Endodermal cell (in vitro differentiated cells): ENCODE results near the gene ARR3. TPM values are rescaled to one million over a fixed set of nuclear protein-coding genes. Genes with fewer than 3 reads are reported as not detected.

Source experiments
- DNase-seq: peaks from one replicate; pipeline ENCODE4 v3.0.0-alpha.2; 2017
- H3K27ac ChIP-seq: 2 replicates; pipeline ENCODE4 v1.5.1; 2013; ENCODE audit warnings: mild to moderate bottlenecking, low read depth, low read length, moderate library complexity
- H3K27me3 ChIP-seq: 2 replicates; pipeline ENCODE4 v1.6.1; 2013; ENCODE audit warnings: mild to moderate bottlenecking, low read length, moderate library complexity; ENCODE audit not compliant: insufficient read depth, control insufficient read depth, poor library complexity, severe bottlenecking
- H3K36me3 ChIP-seq: 2 replicates; pipeline ENCODE4 v1.7.0; 2013; ENCODE audit warnings: mild to moderate bottlenecking, low read length, moderate library complexity; ENCODE audit not compliant: control insufficient read depth, insufficient read depth
- H3K4me1 ChIP-seq: one replicate; pipeline ENCODE4 v1.7.0; 2013; ENCODE audit warnings: low read length; ENCODE audit not compliant: control insufficient read depth, insufficient read depth
- H3K4me3 ChIP-seq: 2 replicates; pipeline ENCODE4 v1.5.1; 2013; ENCODE audit warnings: mild to moderate bottlenecking, low read length, moderate library complexity
- H3K9ac ChIP-seq: 2 replicates; pipeline ENCODE4 v1.6.1; 2013; ENCODE audit warnings: mild to moderate bottlenecking, low read length, moderate library complexity; ENCODE audit not compliant: poor library complexity, severe bottlenecking; ENCODE audit errors: extremely low read depth
- H3K9me3 ChIP-seq: 2 replicates; pipeline ENCODE4 v1.6.1; 2013; ENCODE audit warnings: mild to moderate bottlenecking, low read length, moderate library complexity; ENCODE audit not compliant: control insufficient read depth
- H3K27ac Mint-ChIP-seq: 2 replicates; pipeline ENCODE4 v1.8.0; 2020; ENCODE audit warnings: mixed read lengths
- H3K27me3 Mint-ChIP-seq: 2 replicates; pipeline ENCODE4 v1.8.0; 2021; ENCODE audit warnings: mild to moderate bottlenecking, mixed read lengths; ENCODE audit not compliant: insufficient read depth
- H3K36me3 Mint-ChIP-seq: 2 replicates; pipeline ENCODE4 v1.8.0; 2020; ENCODE audit warnings: low read depth, mixed read lengths
- H3K4me1 Mint-ChIP-seq: 2 replicates; pipeline ENCODE4 v1.8.0; 2020; ENCODE audit warnings: mixed read lengths
- H3K4me3 Mint-ChIP-seq: 2 replicates; pipeline ENCODE4 v1.8.0; 2020; ENCODE audit warnings: mild to moderate bottlenecking, moderate library complexity, mixed read lengths
- H3K9me3 Mint-ChIP-seq: 2 replicates; pipeline ENCODE4 v1.8.0; 2020; ENCODE audit warnings: mild to moderate bottlenecking, mixed read lengths
- CTCF ChIP-seq: fragments of 200-600 bp; sonication (generic); conservative IDR thresholded peaks from 2 replicates; pipeline ENCODE4 v1.5.0; 2021; ENCODE audit warnings: antibody characterized with exemption, mild to moderate bottlenecking
- WGBS, 2 experiments: methylation state at CpG; one replicate each; pipeline versions ENCODE4 v1.1.5 to v1.1.7; 2013; ENCODE audit warnings: missing lambda C conversion rate in 2 of 2, mixed read lengths in 1 of 2; ENCODE audit not compliant: insufficient coverage in 1 of 2, insufficient read length in 1 of 2; 5-methylcytosine and 5-hydroxymethylcytosine counted together
- total RNA-seq, 2 donors: library from RNA; stranded (reverse); fragmentation: NEBNext Ultra II Directional in 1 of 2; extraction: Animal tissue kit (Norgen Biotek cat#: 25700) in 1 of 2; gene quantifications; 2 replicates in 1 of 2; 3 replicates in 1 of 2; pipeline ENCODE4 v1.2.1, GENCODE V29; 2021

Gene ARR3
- total RNA-seq, 2 donors from 2014 or later: not detected

- no peak overlapping the region for H3K27ac Mint-ChIP-seq
Measured at GRCh38 chrX:70257423-70258288, 10.5 kb upstream of the ARR3 start.

GRCh38 chrX:70260104-70260503, 8.0 kb upstream of the ARR3 start, which contains the start of gene P2RY4:
P2RY4 (minus strand) TSS chrX:70260204; CDS start chrX:70259624, 580 bp downstream.
- peaks cover 12% of the 10 kb centered on the region for H3K4me1 Mint-ChIP-seq
- H3K36me3 Mint-ChIP-seq: no peaks in the 10 kb centered on the region
- peaks cover 6% of the 10 kb centered on the region for H3K27me3 Mint-ChIP-seq
- H3K9me3 ChIP-seq: no peaks in the 10 kb centered on the region
- no peak within 1 kb of the TSS for H3K9ac ChIP-seq
- H3K4me3 Mint-ChIP-seq: no peak within 1 kb of the TSS
- H3K27me3 ChIP-seq: no peaks in the 10 kb centered on the region
- no peak within 1 kb of the TSS for H3K27ac ChIP-seq
- no peaks in the 10 kb centered on the region for H3K36me3 ChIP-seq
- 80 to 100% methylated on average over 1 to 3 of the region's 4 CpGs for WGBS, 2 experiments
- H3K4me1 ChIP-seq: no peaks in the 10 kb centered on the region
- no peak within 1 kb of the TSS for H3K4me3 ChIP-seq
- peaks cover 52% of the 10 kb centered on the region for H3K9me3 Mint-ChIP-seq
- TF ChIP-seq CTCF: no peak
- no peak within 1 kb of the TSS for H3K27ac Mint-ChIP-seq
- no peak for DNase-seq

More at GRCh38 chrX:70257423-70258288, 10.5 kb upstream of the ARR3 start:
- H3K36me3 Mint-ChIP-seq: no peaks in the 10 kb centered on the region
- H3K9me3 Mint-ChIP-seq: peaks cover 57% of the 10 kb centered on the region
- no peaks in the 10 kb centered on the region for H3K36me3 ChIP-seq
- no peak overlapping the region for H3K9ac ChIP-seq
- DNase-seq: no peak
- no peaks in the 10 kb centered on the region for H3K9me3 ChIP-seq
- no peaks in the 10 kb centered on the region for H3K27me3 Mint-ChIP-seq
- H3K27ac ChIP-seq: no peak overlapping the region
- TF ChIP-seq CTCF: no peak
- H3K27me3 ChIP-seq: no peaks in the 10 kb centered on the region
- H3K4me3 Mint-ChIP-seq: no peak overlapping the region
- no peak overlapping the region for H3K4me3 ChIP-seq
- WGBS, 2 experiments: 87 to 95% methylated on average over 3 to 5 of the region's 5 CpGs
- H3K4me1 Mint-ChIP-seq: peaks cover 24% of the 10 kb centered on the region
- peaks cover 2% of the 10 kb centered on the region for H3K4me1 ChIP-seq

DNA sequence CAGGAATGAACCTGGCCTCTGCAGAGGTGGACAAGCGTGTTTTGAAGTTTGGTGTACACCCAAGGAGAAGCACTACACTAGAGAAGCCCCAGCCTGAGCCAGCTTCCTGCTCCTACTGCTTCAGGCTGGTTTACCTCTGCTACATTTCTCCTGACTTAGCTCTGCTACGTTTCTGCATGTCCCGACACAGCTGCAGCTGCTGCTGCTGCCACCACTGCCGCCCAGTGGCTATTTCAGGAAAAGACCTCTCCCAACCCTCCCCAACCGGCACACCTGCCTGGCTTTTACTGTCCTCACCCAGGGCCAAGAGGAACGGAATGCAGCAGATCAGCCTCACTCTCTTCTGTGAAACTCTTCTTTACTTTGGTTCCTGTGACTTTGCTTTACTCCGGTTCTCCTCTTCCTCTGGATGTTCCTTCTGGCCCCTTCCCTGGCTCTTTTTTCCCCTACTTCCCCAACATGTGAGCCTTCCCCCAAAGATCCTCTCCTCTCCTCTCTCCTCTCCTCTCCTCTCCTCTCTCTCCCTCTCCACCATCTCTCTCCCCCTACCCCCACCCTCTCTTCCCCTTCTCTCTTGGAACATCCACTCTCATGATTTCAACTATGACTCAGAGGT, 5.1 kb upstream of the ARR3 start:
- Histone ChIP-seq H3K9ac (no peak overlapping the region), H3K36me3 (no peaks in the 10 kb centered on the region), H3K27me3 (no peaks in the 10 kb centered on the region), H3K27ac (no peak overlapping the region), H3K4me3 (no peak overlapping the region), H3K4me1 (no peaks in the 10 kb centered on the region), H3K9me3 (no peaks in the 10 kb centered on the region)
- DNase-seq: peak; percentile 90
- Mint-ChIP-seq H3K9me3 (peaks cover 56% of the 10 kb centered on the region), H3K4me1 (peaks cover 7% of the 10 kb centered on the region), H3K27ac (no peak overlapping the region), H3K36me3 (no peaks in the 10 kb centered on the region), H3K4me3 (no peak overlapping the region), H3K27me3 (peaks cover 6% of the 10 kb centered on the region)
- TF ChIP-seq CTCF: peak; percentile 78
- 8 to 10% methylated on average over 6 to 7 of the region's 7 CpGs for WGBS, 2 experiments
